ENCODE data around the gene CAV1. TPM values are rescaled to one million over a fixed set of nuclear protein-coding genes. Genes with fewer than 3 reads are reported as not detected.
"Not testable (repeated sequence)": the region's sequence is repeated elsewhere in the genome, so short reads cannot be mapped to it uniquely, and the experiment has no call there.

Gene CAV1, protein sequence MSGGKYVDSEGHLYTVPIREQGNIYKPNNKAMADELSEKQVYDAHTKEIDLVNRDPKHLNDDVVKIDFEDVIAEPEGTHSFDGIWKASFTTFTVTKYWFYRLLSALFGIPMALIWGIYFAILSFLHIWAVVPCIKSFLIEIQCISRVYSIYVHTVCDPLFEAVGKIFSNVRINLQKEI
- 168 and 169 TPM in 2 replicates for total RNA-seq (2014; rRNA removed; shearing (Covaris generic))
- polyA plus RNA-seq (2014; cell fraction: nucleus; rRNA removed) = 68.6 and 73.6 TPM in 2 replicates

DNA sequence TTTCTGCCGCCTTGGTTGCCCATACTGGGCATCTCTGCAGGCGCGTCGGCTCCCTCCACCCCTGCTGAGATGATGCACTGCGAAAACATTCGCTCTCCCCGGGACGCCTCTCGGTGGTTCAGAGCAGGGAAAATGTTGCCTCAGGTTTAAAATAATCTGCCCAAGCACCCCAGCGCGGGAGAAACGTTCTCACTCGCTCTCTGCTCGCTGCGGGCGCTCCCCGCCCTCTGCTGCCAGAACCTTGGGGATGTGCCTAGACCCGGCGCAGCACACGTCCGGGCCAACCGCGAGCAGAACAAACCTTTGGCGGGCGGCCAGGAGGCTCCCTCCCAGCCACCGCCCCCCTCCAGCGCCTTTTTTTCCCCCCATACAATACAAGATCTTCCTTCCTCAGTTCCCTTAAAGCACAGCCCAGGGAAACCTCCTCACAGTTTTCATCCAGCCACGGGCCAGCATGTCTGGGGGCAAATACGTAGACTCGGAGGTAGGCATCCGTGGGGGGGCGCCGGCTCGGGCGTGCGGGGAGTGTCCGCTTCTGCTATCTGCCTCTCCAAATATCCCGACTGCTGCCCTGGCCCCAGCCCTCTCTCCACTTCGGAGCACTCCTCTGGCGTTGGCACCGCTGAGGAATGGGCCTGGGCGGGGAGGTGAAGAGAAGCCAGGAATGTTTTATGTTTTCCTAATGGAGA is at the start of gene CAV1:
TSS of gene CAV1 (plus strand) at position 428 of the 689 bp plus-strand sequence. CDS start at position 455, 27 bp downstream.
- peak; percentile 94 for DNase-seq (ENCODE audit: extremely low read depth, low read depth)

DNA sequence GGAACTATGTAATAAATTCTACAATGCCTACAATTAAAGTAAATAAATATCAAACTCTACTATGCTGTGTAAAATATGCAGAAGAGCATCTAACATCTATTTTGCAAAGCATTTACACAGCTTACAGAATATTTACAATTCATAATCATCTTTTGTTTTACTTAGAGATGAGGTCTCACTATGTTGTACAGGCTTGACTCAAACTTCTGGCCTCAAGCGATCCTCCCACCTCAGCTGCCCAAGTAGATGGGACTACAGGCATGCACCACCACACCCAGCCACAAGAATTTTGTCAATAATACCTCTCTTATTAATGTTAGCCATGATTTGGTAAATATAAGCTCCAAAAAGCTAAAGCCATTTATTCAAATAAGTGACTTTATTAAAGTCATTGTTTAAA is 47.2 kb upstream of the CAV1 start:
- DNase-seq (ENCODE audit: extremely low read depth, low read depth) = no peak

DNA sequence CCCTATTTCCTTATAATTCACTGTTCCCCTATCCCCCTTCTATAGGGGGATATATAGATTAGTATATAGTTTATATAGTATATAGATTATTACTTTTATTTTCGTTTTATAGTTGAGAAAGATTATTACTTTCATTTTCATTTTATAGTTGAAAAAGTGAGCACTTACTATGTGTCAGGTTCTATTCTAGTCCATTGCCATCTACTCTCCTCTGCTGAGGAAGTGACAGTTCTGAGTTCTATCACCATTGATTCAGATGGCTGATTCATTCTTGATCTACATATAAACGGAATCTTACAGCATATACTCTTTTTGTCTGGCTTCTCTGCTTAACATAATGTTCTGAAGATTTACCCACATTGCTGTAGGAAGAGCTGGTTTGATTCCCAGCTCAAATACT is 46.0 kb upstream of the CAV1 start:
- no peak for DNase-seq (ENCODE audit: extremely low read depth, low read depth)

DNA sequence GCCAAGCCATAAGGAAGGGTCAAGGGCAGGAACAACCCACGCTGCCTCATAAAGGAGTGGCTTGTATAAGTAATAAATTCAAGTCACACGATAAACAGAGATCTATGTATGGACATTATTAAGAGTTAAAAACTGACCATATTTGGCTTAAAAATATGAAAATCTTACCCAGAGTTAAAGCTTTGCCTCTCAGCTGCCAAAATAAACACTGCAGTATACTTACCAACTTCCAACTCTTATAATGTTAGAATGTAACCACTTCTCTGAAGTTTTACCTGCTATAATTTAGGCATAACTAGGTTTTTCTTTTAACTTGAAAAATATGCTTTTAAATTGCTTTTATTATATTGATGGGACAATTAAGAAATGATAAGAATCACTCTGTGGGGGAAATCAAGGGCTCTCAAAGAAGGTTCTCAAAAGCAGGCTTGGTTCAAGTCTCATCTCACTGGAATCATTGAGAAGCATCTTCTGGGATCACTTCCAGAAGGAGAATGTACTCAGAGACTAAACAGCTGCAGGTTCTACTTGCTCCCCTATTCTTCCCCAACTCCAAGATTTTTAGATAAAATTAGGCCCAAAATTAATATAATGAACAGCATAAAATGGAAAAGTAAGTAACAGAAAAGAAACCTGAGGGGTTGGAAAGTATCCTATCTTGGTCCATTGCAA is 41.4 kb upstream of the CAV1 start:
- DNase-seq (ENCODE audit: extremely low read depth, low read depth) = no peak

DNA sequence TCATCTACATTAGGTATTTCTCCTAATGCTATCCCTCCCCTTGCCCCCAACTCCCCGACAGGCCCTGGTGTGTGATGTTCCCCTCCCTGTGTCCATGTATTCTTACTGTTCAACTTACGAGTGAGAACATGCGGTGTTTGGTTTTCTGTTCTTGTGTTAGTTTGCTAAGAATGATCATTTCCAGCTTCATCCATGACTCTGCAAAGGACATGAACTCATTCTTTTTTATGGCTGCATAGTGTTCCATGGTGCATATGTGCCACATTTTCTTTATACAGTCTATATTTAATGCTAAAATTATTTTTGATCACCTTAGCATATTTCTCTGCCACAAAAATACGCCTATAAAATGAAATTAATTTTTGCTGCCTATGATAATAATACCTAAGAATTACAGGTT is 40.4 kb upstream of the CAV1 start:
- not testable (repeated sequence) for DNase-seq (ENCODE audit: extremely low read depth, low read depth)

DNA sequence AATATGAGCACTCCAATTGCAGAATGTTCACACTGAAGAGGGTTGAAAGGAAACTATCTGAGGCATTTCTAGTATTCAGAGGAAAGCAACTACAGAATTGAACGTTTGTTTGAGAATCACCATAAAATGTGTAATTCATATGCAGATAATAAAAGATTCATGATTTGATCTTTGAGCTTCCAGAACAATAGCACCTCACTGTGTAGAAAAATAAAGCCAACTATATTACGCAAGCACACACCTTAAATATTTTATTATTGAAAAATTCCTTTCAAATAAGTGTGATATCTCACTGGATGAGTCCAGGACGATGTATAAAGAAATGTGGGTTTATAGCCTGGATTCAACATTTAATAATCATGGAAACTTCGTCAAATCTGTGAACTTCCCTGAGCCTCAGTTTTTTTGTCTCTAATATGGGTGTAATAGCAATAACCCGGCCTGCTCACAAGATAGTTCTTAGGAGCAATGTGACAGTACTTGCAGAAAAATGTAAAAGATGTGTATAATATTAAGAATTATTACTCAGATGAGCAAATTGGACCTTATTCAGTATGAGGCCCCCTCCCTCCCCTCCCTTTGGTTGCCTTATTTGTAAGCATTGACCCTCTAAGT is 36.8 kb upstream of the CAV1 start:
- DNase-seq (ENCODE audit: extremely low read depth, low read depth) = no peak

DNA sequence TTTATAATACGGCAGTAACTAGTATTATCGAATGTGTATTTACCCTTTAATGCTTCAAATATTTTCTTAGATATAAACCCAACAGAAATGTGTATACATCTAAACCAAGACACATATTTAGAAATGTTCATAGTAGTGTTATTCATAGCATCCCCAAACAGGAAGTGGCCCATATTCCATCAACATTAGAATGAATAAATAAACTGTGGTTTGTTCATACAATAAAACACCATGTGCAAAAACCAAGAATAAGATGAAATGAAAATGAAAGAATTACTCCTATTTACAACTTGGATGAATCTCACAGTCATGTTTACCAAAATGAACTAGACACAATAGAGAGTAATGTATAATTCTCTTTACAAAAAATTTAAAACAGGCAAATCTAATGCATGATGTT is 34.5 kb upstream of the CAV1 start:
- no peak for DNase-seq (ENCODE audit: extremely low read depth, low read depth)

DNA sequence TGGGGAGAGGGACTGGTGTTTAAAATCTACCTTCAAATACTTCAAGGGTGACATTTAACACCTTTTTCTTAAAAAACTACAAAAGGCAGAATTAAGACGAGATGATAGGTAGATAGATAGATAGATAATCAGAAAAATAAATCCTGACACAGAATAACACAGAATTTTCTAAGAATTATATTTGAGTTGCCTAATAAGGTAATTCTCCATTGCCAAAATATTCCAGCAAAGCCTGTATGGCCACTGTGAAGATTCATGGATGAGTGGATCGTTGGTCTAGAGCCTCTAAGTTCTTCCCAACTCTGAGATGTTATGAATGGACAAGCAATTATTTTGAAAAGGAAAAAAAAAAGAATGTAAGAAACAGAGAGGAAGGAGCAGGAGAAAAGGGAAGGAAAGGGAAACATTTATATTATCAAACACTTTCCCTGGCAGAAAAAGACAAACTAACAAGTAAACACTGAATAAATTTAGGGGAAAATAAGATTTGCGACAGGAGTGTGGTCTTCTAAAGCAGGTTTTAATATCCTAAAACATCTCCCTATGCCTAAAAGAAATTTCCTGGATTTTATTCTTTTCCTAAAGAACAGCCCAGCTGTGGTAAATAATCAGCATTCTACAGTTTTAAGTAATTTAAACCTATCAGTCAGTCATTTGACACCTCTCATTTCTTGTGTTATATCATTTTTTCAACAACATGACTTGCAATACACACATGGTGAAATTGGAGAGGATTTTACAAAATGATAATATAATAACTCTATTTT is 32.8 kb upstream of the CAV1 start:
- no peak for DNase-seq (ENCODE audit: extremely low read depth, low read depth)

DNA sequence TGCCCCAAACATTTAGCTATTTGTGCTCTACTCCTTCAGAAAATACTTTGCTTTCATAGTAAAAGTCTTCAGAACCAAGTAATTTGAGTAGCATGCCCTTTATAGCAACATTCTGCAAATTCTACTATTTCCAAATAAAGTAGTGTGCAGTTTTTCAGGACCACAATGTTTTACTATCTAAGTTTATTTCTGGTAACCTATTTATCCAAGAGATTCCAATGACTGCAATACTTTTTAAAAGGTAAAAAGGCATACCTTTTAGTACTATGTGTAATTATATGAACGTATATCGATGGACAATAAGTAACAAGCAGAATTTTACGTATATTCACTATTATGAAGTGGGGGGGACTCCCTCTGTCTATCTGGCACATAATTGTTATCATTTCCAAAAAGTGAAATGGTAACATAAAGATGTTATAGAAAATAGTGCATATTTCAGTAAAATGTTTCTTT is 32.2 kb upstream of the CAV1 start:
- no peak for DNase-seq (ENCODE audit: extremely low read depth, low read depth)

DNA sequence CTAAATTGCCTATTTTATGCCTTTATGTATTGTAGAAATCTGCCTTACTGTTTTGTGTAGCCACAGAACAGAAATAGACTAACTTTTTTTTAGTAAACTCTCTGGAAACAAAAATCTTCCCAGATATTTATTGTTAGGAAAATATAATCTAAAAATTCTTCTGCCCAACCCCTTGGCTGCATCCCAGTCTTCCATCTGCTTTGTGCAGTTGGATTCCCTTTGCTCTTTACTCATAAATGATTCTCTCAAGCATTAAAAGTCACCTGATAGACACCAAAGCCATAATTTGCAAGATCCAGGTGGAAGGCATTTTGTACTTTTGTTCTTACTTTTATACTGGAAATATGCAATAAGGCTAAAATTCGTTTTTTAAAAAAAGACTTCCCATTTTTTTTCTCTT is 31.4 kb upstream of the CAV1 start:
- no peak for DNase-seq (ENCODE audit: extremely low read depth, low read depth)

DNA sequence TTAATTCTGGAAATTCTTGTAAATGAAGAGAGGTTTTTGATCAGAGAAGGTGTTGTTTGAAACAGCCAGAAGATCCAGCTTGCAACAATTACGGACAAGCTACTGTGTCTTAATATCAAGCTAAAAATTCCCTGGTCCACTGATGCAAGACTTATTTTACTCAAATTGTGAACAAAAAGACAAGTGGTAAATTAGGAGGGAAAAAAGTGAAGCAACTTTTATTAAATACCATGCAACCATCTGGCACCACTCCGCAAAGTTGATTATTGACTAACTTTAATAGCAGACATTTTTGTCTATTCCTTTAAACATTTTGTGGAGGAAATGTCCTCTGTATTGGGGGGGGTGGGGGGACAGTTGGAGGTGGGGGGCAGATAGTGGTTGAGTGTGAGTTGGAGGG is 30.4 kb upstream of the CAV1 start:
- DNase-seq (ENCODE audit: extremely low read depth, low read depth) = no peak

DNA sequence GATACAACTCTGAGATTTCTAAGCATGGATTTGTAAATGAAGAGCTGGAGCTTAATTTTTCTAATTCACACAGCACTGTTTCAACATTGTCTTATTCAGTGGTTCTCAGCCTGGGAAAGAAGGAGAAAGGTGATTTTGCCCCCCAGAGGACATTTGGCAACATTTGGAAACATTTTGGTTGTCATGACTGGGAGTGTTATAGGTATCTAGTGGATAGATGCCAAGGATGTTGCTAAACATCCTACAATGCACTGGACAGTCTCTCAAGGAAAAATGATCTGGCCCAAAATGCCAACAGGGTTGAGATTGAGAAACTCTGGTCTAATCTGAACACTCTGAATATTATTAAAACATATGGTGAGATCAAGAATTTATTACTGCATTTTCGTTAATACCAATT is 29.1 kb upstream of the CAV1 start:
- no peak for DNase-seq (ENCODE audit: extremely low read depth, low read depth)

DNA sequence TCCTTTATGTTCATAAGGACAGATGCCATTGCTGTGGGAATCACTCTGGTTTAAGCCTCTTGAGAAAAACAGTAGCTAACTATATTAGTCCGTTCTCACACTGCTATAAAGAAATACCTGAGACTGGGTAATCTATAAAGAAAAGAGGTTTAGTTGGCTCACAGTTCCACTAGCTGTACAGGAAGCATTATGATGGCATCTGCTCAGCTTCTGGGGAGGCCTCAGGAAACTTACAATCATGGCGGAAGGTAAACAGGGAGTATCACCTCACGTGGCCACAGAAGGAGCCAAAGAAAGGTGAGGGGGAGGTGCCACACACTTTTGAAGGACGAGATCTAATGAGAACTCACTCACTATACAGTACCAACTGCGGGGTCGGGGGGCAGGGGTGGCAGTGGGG is 28.2 kb upstream of the CAV1 start:
- DNase-seq (ENCODE audit: extremely low read depth, low read depth) = no peak

DNA sequence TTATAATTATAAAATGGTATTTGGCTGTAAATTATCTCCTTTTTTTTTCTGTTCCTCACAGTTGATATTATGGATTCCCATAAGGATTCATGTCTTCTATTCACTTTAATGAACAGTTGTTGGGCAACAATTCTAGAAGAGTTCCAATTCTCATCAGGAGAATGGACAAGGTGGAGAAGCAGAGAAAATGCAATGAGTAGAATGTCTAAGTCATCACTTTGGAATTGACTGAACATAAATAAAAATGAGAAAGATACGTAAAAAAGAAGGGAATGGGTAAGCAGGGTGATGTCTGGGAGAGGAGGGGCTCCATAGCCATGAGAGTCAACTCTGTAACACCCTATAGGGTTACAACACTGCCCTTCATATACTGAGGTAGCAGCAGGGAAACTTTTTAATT is 27.1 kb upstream of the CAV1 start:
- no peak for DNase-seq (ENCODE audit: extremely low read depth, low read depth)

DNA sequence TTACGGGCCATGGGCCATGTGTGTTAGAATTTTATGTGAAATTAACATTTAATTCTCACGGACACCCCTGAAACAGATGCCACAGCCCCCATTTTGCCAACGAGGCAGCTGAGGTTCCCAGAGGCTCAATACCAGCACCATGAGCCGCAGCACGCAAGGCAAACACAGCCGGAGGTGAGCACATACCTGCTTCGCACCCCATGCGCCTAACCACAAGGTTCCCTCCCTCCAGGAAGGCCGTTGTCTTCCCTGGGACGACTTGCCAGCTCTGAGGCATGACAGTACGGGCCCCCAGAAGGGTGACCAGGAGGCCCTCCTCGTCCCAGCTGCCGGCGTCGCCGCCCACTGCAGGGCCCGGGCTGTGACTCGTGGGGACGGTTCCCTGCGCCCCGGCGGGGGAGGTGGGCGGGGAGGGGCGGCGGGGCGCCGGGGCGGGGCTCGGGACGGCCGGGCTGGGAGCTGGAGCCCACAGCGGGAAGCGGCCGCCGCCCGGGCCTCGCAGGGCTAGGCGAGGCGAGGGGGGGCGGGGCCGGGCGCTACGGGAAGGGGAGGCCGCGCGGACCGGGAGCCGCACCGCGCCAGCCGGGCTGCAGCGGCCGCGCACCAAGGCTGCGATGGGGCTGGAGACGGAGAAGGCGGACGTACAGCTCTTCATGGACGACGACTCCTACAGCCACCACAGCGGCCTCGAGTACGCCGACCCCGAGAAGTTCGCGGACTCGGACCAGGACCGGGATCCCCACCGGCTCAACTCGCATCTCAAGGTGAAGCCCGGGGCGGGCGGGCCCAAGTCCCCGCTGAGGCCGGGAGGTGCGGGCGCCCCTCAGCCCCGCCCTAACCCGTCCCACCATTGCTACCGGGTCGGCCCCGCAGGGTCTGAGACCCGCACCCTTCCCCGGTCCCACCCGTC is 25.4 kb upstream of the CAV1 start, which contains the start of gene CAV2:
TSS of gene CAV2 (plus strand) at position 571 of the 910 bp plus-strand sequence. CDS start at position 615, 44 bp downstream.
- DNase-seq (ENCODE audit: extremely low read depth, low read depth) = peak; percentile 47

DNA sequence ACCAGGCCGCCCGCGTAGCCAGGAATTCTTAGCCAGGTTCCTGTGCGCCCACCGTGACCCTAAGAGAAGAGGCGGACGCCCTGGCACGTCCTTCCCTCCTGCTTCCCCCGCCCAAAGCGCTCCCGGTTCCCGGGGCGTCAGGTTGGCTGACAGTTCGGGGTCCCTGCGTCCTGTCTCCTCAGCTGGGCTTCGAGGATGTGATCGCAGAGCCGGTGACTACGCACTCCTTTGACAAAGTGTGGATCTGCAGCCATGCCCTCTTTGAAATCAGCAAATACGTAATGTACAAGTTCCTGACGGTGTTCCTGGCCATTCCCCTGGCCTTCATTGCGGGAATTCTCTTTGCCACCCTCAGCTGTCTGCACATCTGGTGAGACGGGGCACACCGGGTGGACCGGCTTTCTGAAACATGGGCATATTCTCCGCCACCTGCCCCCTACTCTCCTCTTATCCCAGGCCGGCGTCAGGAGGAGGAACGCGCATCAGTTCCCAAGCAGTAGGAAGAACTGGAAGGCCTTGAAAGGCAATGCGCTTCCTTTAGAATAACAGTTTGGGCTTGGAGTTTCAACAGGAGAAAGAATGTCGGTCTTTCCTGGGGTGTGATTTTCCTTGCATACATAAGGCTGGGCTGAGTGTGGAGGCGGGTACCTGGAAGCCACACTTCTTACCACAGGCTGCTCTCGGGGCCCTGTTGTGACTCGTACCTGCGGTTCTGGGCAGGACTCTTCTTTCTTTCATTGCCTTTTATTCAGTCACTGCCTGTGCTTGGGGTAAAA is 24.6 kb upstream of the CAV1 start:
- peak; percentile 5 for DNase-seq (ENCODE audit: extremely low read depth, low read depth)

DNA sequence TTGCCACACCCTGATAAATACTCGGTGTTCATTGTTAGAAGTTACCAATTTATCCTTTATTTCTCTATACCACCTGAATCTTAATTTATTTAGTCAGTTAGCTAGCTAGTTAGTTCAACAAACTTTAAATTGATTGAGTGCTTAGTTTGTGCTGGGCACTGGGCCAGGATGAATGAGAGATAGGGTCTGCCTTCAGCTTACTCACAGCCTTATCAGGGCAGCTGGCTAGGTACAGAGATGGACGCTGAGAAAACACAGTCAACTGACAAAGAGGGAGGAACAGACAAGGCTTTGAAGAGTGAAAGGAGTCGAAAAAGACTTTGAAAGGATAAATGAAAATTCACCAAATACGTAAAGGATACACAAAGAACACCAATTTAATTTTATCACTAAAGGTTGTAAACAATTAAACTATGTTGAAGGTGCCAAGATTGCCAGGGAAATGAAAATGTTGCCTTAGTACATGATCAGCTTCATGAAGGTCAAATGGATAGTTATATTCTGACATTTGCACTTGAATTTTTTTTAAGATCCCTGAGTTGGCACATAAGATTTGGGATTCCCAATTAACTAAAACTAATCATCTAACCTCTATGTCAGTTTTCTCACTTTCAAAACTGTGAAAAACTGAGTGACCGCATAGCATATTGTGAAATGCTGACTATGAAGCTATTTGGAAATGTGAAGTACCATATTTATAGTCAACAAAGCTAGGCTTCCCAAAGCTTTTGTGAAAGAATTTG is 23.2 kb upstream of the CAV1 start:
- DNase-seq (ENCODE audit: extremely low read depth, low read depth) = no peak

Data from NCI-H460 (cell line).